Mucosa of stomach (tissue), 1 donor: ENCODE measurements around the gene SDF2L1.

Experiments
- H3K27me3 ChIP-seq: one replicate; pipeline ENCODE4 v1.7.0; 2013; ENCODE audit warnings: mild to moderate bottlenecking, low read length; ENCODE audit not compliant: control insufficient read depth, insufficient read depth
- H3K36me3 ChIP-seq: one replicate; pipeline ENCODE4 v1.7.0; 2013; ENCODE audit warnings: low read length; ENCODE audit not compliant: control insufficient read depth, insufficient read depth
- H3K4me1 ChIP-seq: one replicate; pipeline ENCODE4 v1.7.0; 2013; ENCODE audit warnings: mild to moderate bottlenecking, low read length; ENCODE audit not compliant: control insufficient read depth, insufficient read depth
- H3K4me3 ChIP-seq: one replicate; pipeline ENCODE4 v1.7.0; 2013; ENCODE audit warnings: low read length
- H3K9ac ChIP-seq: one replicate; pipeline ENCODE4 v1.7.0; 2013; ENCODE audit warnings: mild to moderate bottlenecking, low read length, moderate library complexity
- H3K9me3 ChIP-seq: one replicate; pipeline ENCODE4 v1.7.0; 2013; ENCODE audit warnings: mild to moderate bottlenecking, low read length, moderate library complexity; ENCODE audit not compliant: control insufficient read depth
- donor health status: Pancreatic carcinoma.

Gene SDF2L1

GRCh38 chr22:21646608-21647590 is 4.8 kb downstream of the SDF2L1 start:
- H3K9ac ChIP-seq: no peak overlapping the region
- no peak overlapping the region for H3K4me3 ChIP-seq
- peaks cover 22% of the 10 kb centered on the region for H3K4me1 ChIP-seq
- no peaks in the 10 kb centered on the region for H3K9me3 ChIP-seq
- no peaks in the 10 kb centered on the region for H3K27me3 ChIP-seq
- no peaks in the 10 kb centered on the region for H3K36me3 ChIP-seq

- Histone ChIP-seq H3K9me3 (no peaks in the 10 kb centered on the region), H3K27me3 (no peaks in the 10 kb centered on the region), H3K4me3 (no peak overlapping the region), H3K4me1 (peaks cover 26% of the 10 kb centered on the region), H3K36me3 (no peaks in the 10 kb centered on the region), H3K9ac (no peak overlapping the region)
These were observed 8.2 kb downstream of the SDF2L1 start for GRCh38 chr22:21650280-21650679.

- Histone ChIP-seq H3K27me3 (no peaks in the 10 kb centered on the region), H3K36me3 (no peaks in the 10 kb centered on the region), H3K9me3 (no peaks in the 10 kb centered on the region), H3K9ac (no peak overlapping the region), H3K4me3 (peak overlapping the region; percentile 74), H3K4me1 (peaks cover 26% of the 10 kb centered on the region)
These were observed 8.9 kb downstream of the SDF2L1 start for GRCh38 chr22:21650823-21651520.

GRCh38 chr22:21651521-21652009 is 9.5 kb downstream of the SDF2L1 start:
- H3K4me3 ChIP-seq: peak overlapping the region; percentile 74
- no peaks in the 10 kb centered on the region for H3K27me3 ChIP-seq

DNA sequence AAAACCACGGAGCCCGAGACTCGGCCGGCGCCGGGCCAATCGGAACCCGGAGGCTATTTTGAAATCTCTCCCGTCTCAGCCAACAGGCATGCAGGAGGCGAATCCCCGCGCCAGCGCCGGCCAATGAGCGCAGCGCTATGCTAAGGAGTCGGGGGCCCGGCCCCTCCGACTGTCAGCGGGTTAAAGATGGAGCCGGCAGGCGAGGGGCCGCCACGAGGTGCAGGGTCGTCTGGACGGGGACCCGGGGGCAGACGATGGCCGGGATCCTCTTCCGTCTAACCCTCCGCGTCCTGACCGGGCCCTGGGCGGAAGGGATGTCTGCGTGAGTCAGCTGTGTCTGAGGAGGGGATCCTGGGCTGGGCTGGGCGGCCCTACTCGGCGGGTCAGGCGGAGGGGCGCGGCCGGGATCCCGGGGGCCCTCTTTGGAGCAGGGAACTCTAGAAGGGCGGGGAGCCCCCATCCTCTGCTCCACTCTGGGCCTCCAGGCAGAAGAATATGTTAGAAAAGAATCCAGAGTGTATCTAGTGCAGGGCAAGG is 10.0 kb downstream of the SDF2L1 start:
- peak overlapping the region; percentile 50 for H3K9ac ChIP-seq
- no peaks in the 10 kb centered on the region for H3K9me3 ChIP-seq
- H3K4me1 ChIP-seq: peaks cover 28% of the 10 kb centered on the region
- H3K27me3 ChIP-seq: no peaks in the 10 kb centered on the region
- H3K36me3 ChIP-seq: no peaks in the 10 kb centered on the region
- H3K4me3 ChIP-seq: peak overlapping the region; percentile 74

More at GRCh38 chr22:21651521-21652009, 9.5 kb downstream of the SDF2L1 start:
- H3K9ac ChIP-seq: peak overlapping the region; percentile 50
- no peaks in the 10 kb centered on the region for H3K36me3 ChIP-seq
- peaks cover 26% of the 10 kb centered on the region for H3K4me1 ChIP-seq
- H3K9me3 ChIP-seq: no peaks in the 10 kb centered on the region

- no peaks in the 10 kb centered on the region for H3K9me3 ChIP-seq
- H3K9ac ChIP-seq: peak overlapping the region; percentile 50
- peaks cover 31% of the 10 kb centered on the region for H3K4me1 ChIP-seq
- H3K36me3 ChIP-seq: no peaks in the 10 kb centered on the region
- H3K27me3 ChIP-seq: no peaks in the 10 kb centered on the region
- peak overlapping the region; percentile 74 for H3K4me3 ChIP-seq
These were observed 10.7 kb downstream of the SDF2L1 start for GRCh38 chr22:21652547-21653545.

DNA sequence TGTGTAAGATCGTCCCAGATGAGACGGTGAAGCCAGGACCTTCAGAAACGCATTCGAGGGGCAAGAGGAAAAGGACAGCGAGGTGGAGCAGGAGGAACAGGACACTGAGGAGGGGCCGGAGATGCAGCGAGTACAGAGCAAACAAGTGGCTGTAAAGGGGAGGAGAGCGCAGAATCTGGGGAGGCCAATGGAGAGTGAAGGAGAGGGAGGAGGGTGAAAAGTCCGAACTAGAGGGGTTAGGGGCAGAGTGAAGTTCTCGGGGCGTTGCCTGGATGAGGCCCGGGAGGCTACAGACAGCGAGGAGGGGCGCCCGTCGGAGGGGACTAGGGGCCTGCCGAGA is 14.9 kb downstream of the SDF2L1 start:
- Histone ChIP-seq H3K4me1 (peaks cover 15% of the 10 kb centered on the region), H3K36me3 (no peaks in the 10 kb centered on the region), H3K4me3 (no peak overlapping the region), H3K9ac (no peak overlapping the region), H3K27me3 (peaks cover 7% of the 10 kb centered on the region), H3K9me3 (no peaks in the 10 kb centered on the region)

- peak overlapping the region; percentile 50 for H3K9ac ChIP-seq
- H3K36me3 ChIP-seq: no peaks in the 10 kb centered on the region
- H3K4me3 ChIP-seq: peak overlapping the region; percentile 31
- H3K4me1 ChIP-seq: peaks cover 9% of the 10 kb centered on the region
- H3K27me3 ChIP-seq: peaks cover 10% of the 10 kb centered on the region
- no peaks in the 10 kb centered on the region for H3K9me3 ChIP-seq
These were observed 15.4 kb downstream of the SDF2L1 start for GRCh38 chr22:21657360-21658032.

- Histone ChIP-seq H3K4me1 (peaks cover 5% of the 10 kb centered on the region), H3K4me3 (no peak overlapping the region), H3K36me3 (no peaks in the 10 kb centered on the region), H3K27me3 (peaks cover 10% of the 10 kb centered on the region), H3K9ac (no peak overlapping the region), H3K9me3 (no peaks in the 10 kb centered on the region)
These were observed 17.9 kb downstream of the SDF2L1 start for GRCh38 chr22:21659864-21660525.

DNA sequence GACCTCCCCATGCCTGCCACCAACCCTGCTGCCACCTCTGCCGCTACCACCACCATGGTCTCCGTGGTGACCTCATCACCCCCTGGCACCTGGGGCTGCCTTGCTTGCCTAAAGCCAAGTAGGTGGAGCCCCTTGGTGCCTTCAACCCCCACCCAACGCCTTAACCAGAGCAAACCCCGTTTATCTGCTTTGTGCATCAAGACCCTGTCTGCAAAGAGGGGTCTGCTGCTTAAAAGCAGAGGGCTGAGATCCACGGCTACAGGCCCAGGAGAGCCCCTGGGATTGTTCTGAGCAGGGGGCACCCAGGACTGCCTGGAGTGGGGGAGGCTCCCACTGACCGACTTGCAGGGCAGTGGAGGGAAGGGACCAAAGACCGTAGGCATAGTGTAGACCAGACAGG is 18.8 kb downstream of the SDF2L1 start:
- Histone ChIP-seq H3K4me3 (no peak overlapping the region), H3K9ac (no peak overlapping the region), H3K27me3 (peaks cover 10% of the 10 kb centered on the region), H3K36me3 (no peaks in the 10 kb centered on the region), H3K9me3 (no peaks in the 10 kb centered on the region), H3K4me1 (peaks cover 5% of the 10 kb centered on the region)
